ENCODE measurements around the gene TACC3. TPM values are rescaled to one million over a fixed set of nuclear protein-coding genes. Genes with fewer than 3 reads are reported as not detected.

Gene TACC3
- total RNA-seq, 1 donor: 4.0 TPM

DNA sequence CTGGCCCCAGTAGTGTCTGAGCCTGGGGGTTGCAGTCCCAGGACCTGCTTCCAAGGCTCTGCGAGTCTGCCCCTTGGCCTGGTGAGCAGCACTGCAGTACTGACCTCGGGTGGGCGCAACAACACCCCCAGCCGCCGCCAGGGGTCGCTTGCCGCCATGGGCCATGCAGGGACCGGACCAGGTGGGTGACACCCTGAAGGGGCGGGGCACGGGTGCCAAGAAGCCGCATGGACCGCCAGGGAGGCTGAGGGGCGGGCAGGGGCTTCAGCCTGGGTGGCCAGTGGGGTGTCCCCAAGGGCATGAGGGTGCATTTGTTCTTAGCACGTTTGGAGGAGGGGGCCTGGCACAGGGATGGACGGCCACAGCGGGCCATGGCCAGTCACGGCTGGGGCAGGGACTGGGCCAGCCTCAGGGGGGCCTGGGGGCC lies 25.0 kb downstream of the TACC3 start:
- Histone ChIP-seq H3K79me2 (ENCODE audit: insufficient read depth, low read length) (no peaks in the 10 kb centered on the region), H2AFZ (ENCODE audit: low read length) (no peak overlapping the region), H3K4me2 (ENCODE audit: insufficient read depth, low read length) (no peak overlapping the region), H3K27me3 (ENCODE audit: insufficient read depth, low read length) (no peaks in the 10 kb centered on the region), H4K20me1 (ENCODE audit: insufficient read depth, low read length) (no peaks in the 10 kb centered on the region), H3K27ac (ENCODE audit: low read depth, low read length) (no peak overlapping the region), H3K9me3 (ENCODE audit: low read depth, low read length) (no peaks in the 10 kb centered on the region), H3K36me3 (ENCODE audit: insufficient read depth, low read length) (peaks cover 13% of the 10 kb centered on the region), H3K4me3 (ENCODE audit: insufficient read depth, low read length) (no peak overlapping the region), H3K4me1 (ENCODE audit: insufficient read depth, low read length) (no peaks in the 10 kb centered on the region)
- TF ChIP-seq, protein P1, sequence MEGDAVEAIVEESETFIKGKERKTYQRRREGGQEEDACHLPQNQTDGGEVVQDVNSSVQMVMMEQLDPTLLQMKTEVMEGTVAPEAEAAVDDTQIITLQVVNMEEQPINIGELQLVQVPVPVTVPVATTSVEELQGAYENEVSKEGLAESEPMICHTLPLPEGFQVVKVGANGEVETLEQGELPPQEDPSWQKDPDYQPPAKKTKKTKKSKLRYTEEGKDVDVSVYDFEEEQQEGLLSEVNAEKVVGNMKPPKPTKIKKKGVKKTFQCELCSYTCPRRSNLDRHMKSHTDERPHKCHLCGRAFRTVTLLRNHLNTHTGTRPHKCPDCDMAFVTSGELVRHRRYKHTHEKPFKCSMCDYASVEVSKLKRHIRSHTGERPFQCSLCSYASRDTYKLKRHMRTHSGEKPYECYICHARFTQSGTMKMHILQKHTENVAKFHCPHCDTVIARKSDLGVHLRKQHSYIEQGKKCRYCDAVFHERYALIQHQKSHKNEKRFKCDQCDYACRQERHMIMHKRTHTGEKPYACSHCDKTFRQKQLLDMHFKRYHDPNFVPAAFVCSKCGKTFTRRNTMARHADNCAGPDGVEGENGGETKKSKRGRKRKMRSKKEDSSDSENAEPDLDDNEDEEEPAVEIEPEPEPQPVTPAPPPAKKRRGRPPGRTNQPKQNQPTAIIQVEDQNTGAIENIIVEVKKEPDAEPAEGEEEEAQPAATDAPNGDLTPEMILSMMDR (IDR thresholded peaks at IDR 0.05; ENCODE audit: extremely low read depth, low read depth, low read length): peak; percentile 65
- DNase-seq (ENCODE audit: insufficient read length, low spot score, missing footprints): peak; percentile 99

DNA sequence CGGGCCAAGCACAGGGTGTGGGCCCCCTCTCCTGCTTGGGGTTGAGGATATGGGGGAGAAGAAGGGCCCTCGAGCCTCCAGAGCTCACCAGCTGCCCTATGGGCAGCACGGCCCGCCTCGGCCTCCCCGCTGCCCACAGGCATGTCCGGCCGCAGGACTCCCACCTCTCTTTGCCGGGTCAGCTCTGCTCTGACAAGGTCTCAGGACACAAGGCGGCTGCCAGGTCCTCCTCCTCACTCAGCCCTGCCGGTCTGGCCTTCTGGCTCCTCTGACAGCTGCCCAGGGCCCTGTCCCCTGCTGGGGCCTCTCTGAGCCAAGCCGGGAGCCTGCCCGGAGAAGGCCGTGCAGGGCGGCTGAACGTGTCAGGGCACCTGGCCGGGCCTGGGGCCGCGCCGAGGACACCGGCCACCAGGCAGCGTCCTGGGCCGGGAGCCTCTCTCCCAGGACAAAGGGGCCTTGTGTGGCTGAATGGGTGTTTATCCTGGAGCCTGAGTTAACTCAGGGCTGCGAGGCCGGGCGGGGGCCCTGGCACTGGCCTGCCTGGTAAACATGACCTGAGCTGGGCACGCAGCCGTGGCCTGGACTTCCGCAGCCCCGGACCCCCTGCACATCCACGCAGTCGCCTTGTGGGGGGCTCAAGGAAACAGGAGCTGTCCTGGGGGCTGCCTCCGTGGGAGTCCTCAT lies 25.7 kb downstream of the TACC3 start:
- H3K4me1 ChIP-seq (ENCODE audit: insufficient read depth, low read length): no peaks in the 10 kb centered on the region
- DNase-seq (ENCODE audit: insufficient read length, low spot score, missing footprints): peak; percentile 93
- H3K4me3 ChIP-seq (ENCODE audit: insufficient read depth, low read length): no peak overlapping the region

DNA sequence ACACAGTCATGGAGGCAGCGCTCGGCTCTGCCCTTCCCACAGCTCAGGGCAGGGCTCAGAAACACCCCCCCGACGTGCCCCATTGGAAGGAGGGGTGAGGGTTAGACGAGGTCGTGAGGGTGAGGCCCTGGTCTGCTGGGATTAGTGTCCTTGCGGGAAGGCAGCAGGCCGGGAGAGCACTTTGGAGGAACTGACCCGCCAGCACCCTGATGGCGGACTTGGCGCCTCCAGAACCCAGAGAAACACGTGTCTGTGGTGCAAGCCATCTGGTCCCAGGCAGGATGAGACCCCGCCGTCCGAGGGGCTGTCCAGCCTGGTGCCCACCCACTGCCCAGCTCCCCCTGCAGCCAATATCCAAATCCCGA lies 26.3 kb downstream of the TACC3 start:
- H3K27me3 ChIP-seq (ENCODE audit: insufficient read depth, low read length): no peaks in the 10 kb centered on the region
- H3K27ac ChIP-seq (ENCODE audit: low read depth, low read length): no peak overlapping the region
- H3K36me3 ChIP-seq (ENCODE audit: insufficient read depth, low read length): peaks cover under 1% of the 10 kb centered on the region
- H3K9me3 ChIP-seq (ENCODE audit: low read depth, low read length): no peaks in the 10 kb centered on the region
- H3K4me3 ChIP-seq (ENCODE audit: insufficient read depth, low read length): no peak overlapping the region
- no peaks in the 10 kb centered on the region for H3K79me2 ChIP-seq (ENCODE audit: insufficient read depth, low read length)
- H2AFZ ChIP-seq (ENCODE audit: low read length): no peak overlapping the region
- H3K4me2 ChIP-seq (ENCODE audit: insufficient read depth, low read length): no peak overlapping the region
- TF ChIP-seq, protein P1 (IDR thresholded peaks at IDR 0.05; ENCODE audit: extremely low read depth, low read depth, low read length): no peak
- no peaks in the 10 kb centered on the region for H3K4me1 ChIP-seq (ENCODE audit: insufficient read depth, low read length)
- DNase-seq (ENCODE audit: insufficient read length, low spot score, missing footprints): no peak
- no peaks in the 10 kb centered on the region for H4K20me1 ChIP-seq (ENCODE audit: insufficient read depth, low read length)

More for the DNA sequence above, 25.7 kb downstream of the TACC3 start:
- Histone ChIP-seq H2AFZ (ENCODE audit: low read length) (no peak overlapping the region), H3K79me2 (ENCODE audit: insufficient read depth, low read length) (no peaks in the 10 kb centered on the region), H4K20me1 (ENCODE audit: insufficient read depth, low read length) (no peaks in the 10 kb centered on the region), H3K36me3 (ENCODE audit: insufficient read depth, low read length) (peaks cover 6% of the 10 kb centered on the region), H3K27ac (ENCODE audit: low read depth, low read length) (no peak overlapping the region), H3K9me3 (ENCODE audit: low read depth, low read length) (no peaks in the 10 kb centered on the region), H3K4me2 (ENCODE audit: insufficient read depth, low read length) (no peak overlapping the region), H3K27me3 (ENCODE audit: insufficient read depth, low read length) (no peaks in the 10 kb centered on the region)
- TF ChIP-seq, protein P1 (IDR thresholded peaks at IDR 0.05; ENCODE audit: extremely low read depth, low read depth, low read length): no peak

DNA sequence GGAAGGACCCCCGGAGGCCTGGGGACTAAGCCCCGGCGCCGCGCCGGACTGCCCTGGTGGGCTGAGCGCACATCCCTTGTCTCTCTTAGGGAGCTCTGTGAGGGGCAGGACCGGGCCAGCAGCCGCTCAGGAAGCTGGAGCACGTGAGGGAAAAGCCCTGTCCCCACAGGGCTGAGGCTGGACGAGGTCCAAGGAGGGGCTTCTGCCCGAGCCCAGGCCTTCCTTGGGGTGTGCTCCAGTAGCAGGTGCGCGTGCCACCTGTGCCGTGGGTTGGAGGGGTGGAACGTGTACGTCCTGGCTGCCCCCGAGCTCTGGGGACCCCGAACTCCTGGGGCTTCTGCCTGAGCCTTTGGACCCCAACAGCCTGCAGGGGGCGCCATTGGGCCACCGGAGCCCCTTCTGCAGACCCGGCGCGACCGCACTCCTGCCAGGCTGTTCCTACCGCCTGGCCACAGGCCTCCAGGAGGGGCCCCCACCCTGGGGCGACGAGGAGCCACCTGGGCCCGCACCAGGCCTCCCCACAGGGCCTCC lies 27.2 kb downstream of the TACC3 start:
- Histone ChIP-seq H4K20me1 (ENCODE audit: insufficient read depth, low read length) (no peaks in the 10 kb centered on the region), H3K79me2 (ENCODE audit: insufficient read depth, low read length) (no peaks in the 10 kb centered on the region), H3K27ac (ENCODE audit: low read depth, low read length) (no peak overlapping the region), H2AFZ (ENCODE audit: low read length) (no peak overlapping the region), H3K4me3 (ENCODE audit: insufficient read depth, low read length) (no peak overlapping the region), H3K4me1 (ENCODE audit: insufficient read depth, low read length) (no peaks in the 10 kb centered on the region), H3K4me2 (ENCODE audit: insufficient read depth, low read length) (peak overlapping the region; percentile 65), H3K27me3 (ENCODE audit: insufficient read depth, low read length) (no peaks in the 10 kb centered on the region), H3K36me3 (ENCODE audit: insufficient read depth, low read length) (no peaks in the 10 kb centered on the region), H3K9me3 (ENCODE audit: low read depth, low read length) (no peaks in the 10 kb centered on the region)
- DNase-seq (ENCODE audit: insufficient read length, low spot score, missing footprints): peak; percentile 99
- TF ChIP-seq, protein P1 (IDR thresholded peaks at IDR 0.05; ENCODE audit: extremely low read depth, low read depth, low read length): peak; percentile 62
